ENCODE measurements around the gene COQ2.
"Not testable (repeated sequence)": the region's sequence is repeated elsewhere in the genome, so short reads cannot be mapped to it uniquely, and the experiment has no call there.

COQ2 gene

GRCh38 chr4:83284193-83285054, at the start of gene COQ2:
Gene COQ2 (minus strand): TSS chr4:83284798. CDS start chr4:83284764, 34 bp downstream.
- DNase-seq = peak; percentile 97

- no peak for DNase-seq
Measured at GRCh38 chr4:83331956-83332355, 47.4 kb upstream of the COQ2 start.

- DNase-seq = no peak
Measured at GRCh38 chr4:83329521-83330110, 45.0 kb upstream of the COQ2 start.

- DNase-seq = no peak
Measured at GRCh38 chr4:83328521-83329187, 44.1 kb upstream of the COQ2 start.

GRCh38 chr4:83326546-83326945, 41.9 kb upstream of the COQ2 start:
- DNase-seq = no peak

GRCh38 chr4:83325306-83325705, 40.7 kb upstream of the COQ2 start:
- not testable (repeated sequence) for DNase-seq

GRCh38 chr4:83323136-83323535, 38.5 kb upstream of the COQ2 start:
- DNase-seq = no peak

GRCh38 chr4:83320548-83320947, 36.0 kb upstream of the COQ2 start:
- no peak for DNase-seq

- no peak for DNase-seq
Measured at GRCh38 chr4:83318666-83319065, 34.1 kb upstream of the COQ2 start.

GRCh38 chr4:83317671-83318070, 33.1 kb upstream of the COQ2 start:
- DNase-seq = no peak

- DNase-seq = no peak
Measured at GRCh38 chr4:83316459-83317165, 32.0 kb upstream of the COQ2 start.

- DNase-seq = no peak
Measured at GRCh38 chr4:83315341-83315870, 30.8 kb upstream of the COQ2 start.

- no peak for DNase-seq
Measured at GRCh38 chr4:83308672-83309071, 24.1 kb upstream of the COQ2 start.

- DNase-seq = no peak
Measured at GRCh38 chr4:83307920-83308319, 23.3 kb upstream of the COQ2 start.

GRCh38 chr4:83305187-83305586, 20.6 kb upstream of the COQ2 start:
- DNase-seq = no peak

GRCh38 chr4:83297548-83298260, 13.1 kb upstream of the COQ2 start:
- DNase-seq = no peak

- DNase-seq = no peak
Measured at GRCh38 chr4:83293305-83294046, 8.9 kb upstream of the COQ2 start.

- not testable (repeated sequence) for DNase-seq
Measured at GRCh38 chr4:83290059-83290774, 5.6 kb upstream of the COQ2 start.

- DNase-seq = not testable (repeated sequence)
Measured at GRCh38 chr4:83288381-83288780, 3.8 kb upstream of the COQ2 start.

- no peak for DNase-seq
Measured at GRCh38 chr4:83285055-83285407, 433 bp upstream of the COQ2 start.

- no peak for DNase-seq
Measured at GRCh38 chr4:83283181-83283580, 1.4 kb downstream of the COQ2 start.

Measured in stimulated activated CD4-positive, alpha-beta T cell treated with anti-CD3 and anti-CD28 coated beads, Interleukin-4, amount 100 ng/mL, for 1 hour (primary cell).